ENCODE results near the gene HNRNPH2. TPM values are rescaled to one million over a fixed set of nuclear protein-coding genes. Genes with fewer than 3 reads are reported as not detected.

The HNRNPH2 gene
- total and polyA plus RNA-seq, 9 of the 15 experiments (the other 6 are each of a cell fraction or from before 2014, with no cell fraction given) = 40.0 to 130 (median 60.3) TPM

GRCh38 chrX:101390664-101391525, 17.1 kb upstream of the HNRNPH2 start, which contains the start of gene RPL36A (continued):
- TF ChIP-seq, protein P1, sequence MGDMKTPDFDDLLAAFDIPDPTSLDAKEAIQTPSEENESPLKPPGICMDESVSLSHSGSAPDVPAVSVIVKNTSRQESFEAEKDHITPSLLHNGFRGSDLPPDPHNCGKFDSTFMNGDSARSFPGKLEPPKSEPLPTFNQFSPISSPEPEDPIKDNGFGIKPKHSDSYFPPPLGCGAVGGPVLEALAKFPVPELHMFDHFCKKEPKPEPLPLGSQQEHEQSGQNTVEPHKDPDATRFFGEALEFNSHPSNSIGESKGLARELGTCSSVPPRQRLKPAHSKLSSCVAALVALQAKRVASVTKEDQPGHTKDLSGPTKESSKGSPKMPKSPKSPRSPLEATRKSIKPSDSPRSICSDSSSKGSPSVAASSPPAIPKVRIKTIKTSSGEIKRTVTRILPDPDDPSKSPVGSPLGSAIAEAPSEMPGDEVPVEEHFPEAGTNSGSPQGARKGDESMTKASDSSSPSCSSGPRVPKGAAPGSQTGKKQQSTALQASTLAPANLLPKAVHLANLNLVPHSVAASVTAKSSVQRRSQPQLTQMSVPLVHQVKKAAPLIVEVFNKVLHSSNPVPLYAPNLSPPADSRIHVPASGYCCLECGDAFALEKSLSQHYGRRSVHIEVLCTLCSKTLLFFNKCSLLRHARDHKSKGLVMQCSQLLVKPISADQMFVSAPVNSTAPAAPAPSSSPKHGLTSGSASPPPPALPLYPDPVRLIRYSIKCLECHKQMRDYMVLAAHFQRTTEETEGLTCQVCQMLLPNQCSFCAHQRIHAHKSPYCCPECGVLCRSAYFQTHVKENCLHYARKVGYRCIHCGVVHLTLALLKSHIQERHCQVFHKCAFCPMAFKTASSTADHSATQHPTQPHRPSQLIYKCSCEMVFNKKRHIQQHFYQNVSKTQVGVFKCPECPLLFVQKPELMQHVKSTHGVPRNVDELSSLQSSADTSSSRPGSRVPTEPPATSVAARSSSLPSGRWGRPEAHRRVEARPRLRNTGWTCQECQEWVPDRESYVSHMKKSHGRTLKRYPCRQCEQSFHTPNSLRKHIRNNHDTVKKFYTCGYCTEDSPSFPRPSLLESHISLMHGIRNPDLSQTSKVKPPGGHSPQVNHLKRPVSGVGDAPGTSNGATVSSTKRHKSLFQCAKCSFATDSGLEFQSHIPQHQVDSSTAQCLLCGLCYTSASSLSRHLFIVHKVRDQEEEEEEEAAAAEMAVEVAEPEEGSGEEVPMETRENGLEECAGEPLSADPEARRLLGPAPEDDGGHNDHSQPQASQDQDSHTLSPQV (IDR thresholded peaks at IDR 0.05) = no peak
- TF ChIP-seq BMI1 (IDR thresholded peaks at IDR 0.05; ENCODE audit: low read length) (no peak), HES1 (IDR thresholded peaks at IDR 0.05; ENCODE audit: low read depth) (no peak), GTF2F1 (IDR thresholded peaks at IDR 0.05; ENCODE audit: low read depth, low read length) (peak; percentile 88; the same call in 1 of the 2 replicates), USF2 (CRISPR knock-in tag; IDR thresholded peaks at IDR 0.05) (no peak), MTA3 (IDR thresholded peaks at IDR 0.05; ENCODE audit: borderline replicate concordance) (peak; percentile 84), ZNF282 (CRISPR knock-in tag; IDR thresholded peaks at IDR 0.05) (no peak), TARDBP (IDR thresholded peaks at IDR 0.05) (no peak)
- TF ChIP-seq, protein P2, sequence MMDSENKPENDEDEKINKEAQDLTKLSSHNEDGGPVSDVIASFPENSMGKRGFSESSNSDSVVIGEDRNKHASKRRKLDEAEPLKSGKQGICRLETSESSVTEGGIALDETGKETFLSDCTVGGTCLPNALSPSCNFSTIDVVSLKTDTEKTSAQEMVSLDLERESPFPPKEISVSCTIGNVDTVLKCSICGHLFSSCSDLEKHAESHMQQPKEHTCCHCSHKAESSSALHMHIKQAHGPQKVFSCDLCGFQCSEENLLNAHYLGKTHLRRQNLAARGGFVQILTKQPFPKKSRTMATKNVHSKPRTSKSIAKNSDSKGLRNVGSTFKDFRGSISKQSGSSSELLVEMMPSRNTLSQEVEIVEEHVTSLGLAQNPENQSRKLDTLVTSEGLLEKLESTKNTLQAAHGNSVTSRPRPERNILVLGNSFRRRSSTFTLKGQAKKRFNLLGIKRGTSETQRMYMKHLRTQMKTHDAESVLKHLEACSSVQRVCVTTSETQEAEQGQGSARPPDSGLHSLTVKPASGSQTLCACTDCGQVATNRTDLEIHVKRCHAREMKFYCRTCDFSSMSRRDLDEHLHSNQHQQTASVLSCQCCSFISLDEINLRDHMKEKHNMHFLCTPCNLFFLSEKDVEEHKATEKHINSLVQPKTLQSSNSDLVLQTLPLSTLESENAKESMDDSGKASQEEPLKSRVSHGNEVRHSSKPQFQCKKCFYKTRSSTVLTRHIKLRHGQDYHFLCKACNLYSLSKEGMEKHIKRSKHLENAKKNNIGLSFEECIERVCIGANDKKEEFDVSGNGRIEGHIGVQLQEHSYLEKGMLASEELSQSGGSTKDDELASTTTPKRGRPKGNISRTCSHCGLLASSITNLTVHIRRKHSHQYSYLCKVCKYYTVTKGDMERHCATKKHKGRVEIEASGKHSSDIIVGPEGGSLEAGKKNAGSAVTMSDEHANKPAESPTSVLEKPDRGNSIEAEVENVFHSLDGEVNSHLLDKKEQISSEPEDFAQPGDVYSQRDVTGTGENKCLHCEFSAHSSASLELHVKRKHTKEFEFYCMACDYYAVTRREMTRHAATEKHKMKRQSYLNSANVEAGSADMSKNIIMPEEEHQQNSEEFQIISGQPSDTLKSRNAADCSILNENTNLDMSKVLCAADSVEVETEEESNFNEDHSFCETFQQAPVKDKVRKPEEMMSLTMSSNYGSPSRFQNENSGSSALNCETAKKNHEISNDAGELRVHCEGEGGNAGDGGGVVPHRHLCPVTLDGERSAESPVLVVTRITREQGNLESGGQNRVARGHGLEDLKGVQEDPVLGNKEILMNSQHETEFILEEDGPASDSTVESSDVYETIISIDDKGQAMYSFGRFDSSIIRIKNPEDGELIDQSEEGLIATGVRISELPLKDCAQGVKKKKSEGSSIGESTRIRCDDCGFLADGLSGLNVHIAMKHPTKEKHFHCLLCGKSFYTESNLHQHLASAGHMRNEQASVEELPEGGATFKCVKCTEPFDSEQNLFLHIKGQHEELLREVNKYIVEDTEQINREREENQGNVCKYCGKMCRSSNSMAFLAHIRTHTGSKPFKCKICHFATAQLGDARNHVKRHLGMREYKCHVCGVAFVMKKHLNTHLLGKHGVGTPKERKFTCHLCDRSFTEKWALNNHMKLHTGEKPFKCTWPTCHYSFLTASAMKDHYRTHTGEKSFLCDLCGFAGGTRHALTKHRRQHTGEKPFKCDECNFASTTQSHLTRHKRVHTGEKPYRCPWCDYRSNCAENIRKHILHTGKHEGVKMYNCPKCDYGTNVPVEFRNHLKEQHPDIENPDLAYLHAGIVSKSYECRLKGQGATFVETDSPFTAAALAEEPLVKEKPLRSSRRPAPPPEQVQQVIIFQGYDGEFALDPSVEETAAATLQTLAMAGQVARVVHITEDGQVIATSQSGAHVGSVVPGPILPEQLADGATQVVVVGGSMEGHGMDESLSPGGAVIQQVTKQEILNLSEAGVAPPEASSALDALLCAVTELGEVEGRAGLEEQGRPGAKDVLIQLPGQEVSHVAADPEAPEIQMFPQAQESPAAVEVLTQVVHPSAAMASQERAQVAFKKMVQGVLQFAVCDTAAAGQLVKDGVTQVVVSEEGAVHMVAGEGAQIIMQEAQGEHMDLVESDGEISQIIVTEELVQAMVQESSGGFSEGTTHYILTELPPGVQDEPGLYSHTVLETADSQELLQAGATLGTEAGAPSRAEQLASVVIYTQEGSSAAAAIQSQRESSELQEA (IDR thresholded peaks at IDR 0.05; ENCODE audit: low read depth) = no peak
- TF ChIP-seq, protein P3, sequence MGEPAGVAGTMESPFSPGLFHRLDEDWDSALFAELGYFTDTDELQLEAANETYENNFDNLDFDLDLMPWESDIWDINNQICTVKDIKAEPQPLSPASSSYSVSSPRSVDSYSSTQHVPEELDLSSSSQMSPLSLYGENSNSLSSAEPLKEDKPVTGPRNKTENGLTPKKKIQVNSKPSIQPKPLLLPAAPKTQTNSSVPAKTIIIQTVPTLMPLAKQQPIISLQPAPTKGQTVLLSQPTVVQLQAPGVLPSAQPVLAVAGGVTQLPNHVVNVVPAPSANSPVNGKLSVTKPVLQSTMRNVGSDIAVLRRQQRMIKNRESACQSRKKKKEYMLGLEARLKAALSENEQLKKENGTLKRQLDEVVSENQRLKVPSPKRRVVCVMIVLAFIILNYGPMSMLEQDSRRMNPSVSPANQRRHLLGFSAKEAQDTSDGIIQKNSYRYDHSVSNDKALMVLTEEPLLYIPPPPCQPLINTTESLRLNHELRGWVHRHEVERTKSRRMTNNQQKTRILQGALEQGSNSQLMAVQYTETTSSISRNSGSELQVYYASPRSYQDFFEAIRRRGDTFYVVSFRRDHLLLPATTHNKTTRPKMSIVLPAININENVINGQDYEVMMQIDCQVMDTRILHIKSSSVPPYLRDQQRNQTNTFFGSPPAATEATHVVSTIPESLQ (CRISPR knock-in tag; IDR thresholded peaks at IDR 0.05) = no peak

Data from K562 (cell line).